Right lobe of liver (tissue), 6 donors: ENCODE results near the gene ASTL. TPM values are rescaled to one million over a fixed set of nuclear protein-coding genes. Genes with fewer than 3 reads are reported as not detected.

Source experiments
- ATAC-seq, 4 donors: fragments of 200-7000 bp; cut with Tn5 transposase; one replicate each; pipeline ENCODE4 v1.9.1; 2020; ENCODE audit warnings: mild to moderate bottlenecking in 4 of 4, moderate library complexity in 4 of 4
- DNase-seq, 3 donors: peaks; one replicate each; pipeline ENCODE4 v3.0.0-alpha.2; 2020
- H3K27ac ChIP-seq, 3 donors: fragments of 200-600 bp; one replicate each; pipeline ENCODE4 v1.8.0; 2022
- H3K27me3 ChIP-seq, 2 donors: fragments of 200-600 bp; one replicate each; pipeline ENCODE4 v1.8.0; 2022
- H3K36me3 ChIP-seq, 4 donors: fragments of 200-600 bp; sonication (generic) in 1 of 4; one replicate each; pipeline versions ENCODE4 v1.5.1 to v1.8.0; 2017 to 2022; ENCODE audit warnings: control low read depth in 1 of 4
- H3K4me1 ChIP-seq, 4 donors: fragments of 200-600 bp; sonication (generic) in 1 of 4; one replicate each; pipeline versions ENCODE4 v1.5.1 to v1.8.0; 2017 to 2022; ENCODE audit warnings: control low read depth in 1 of 4
- H3K4me3 ChIP-seq, 3 donors: fragments of 200-600 bp; one replicate each; pipeline ENCODE4 v1.8.0; 2022
- H3K9me3 ChIP-seq, 4 donors: fragments of 200-600 bp; sonication (generic) in 1 of 4; one replicate each; pipeline versions ENCODE4 v1.5.1 to v1.8.0; 2017 to 2022; ENCODE audit warnings: control low read depth in 1 of 4
- CTCF ChIP-seq, 4 donors: fragments of 200-600 bp in 3 of 4; fragments of 450-650 bp in 1 of 4; IDR thresholded peaks; one replicate each; pipeline versions ENCODE4 v1.5.1 to v1.8.0; 2016 to 2022; ENCODE audit warnings: antibody characterized with exemption in 4 of 4, mild to moderate bottlenecking in 2 of 4
- POLR2A ChIP-seq: fragments of 450-650 bp; IDR thresholded peaks from one replicate; pipeline ENCODE4 v1.6.1; 2017; ENCODE audit warnings: antibody characterized with exemption, mild to moderate bottlenecking
- WGBS: methylation state at CpG from one replicate; pipeline ENCODE4 v1.1.6; 2018; ENCODE audit warnings: low coverage, low lambda C conversion rate; ENCODE audit not compliant: insufficient coverage; ENCODE audit errors: missing lambda C conversion rate; 5-methylcytosine and 5-hydroxymethylcytosine counted together
- intact Hi-C, 2 donors: fragments of 100-400 bp; cut with DNase I; formaldehyde crosslinking; loops; one replicate each; pipeline versions ENCODE4 v1.11.2 to v1.14.1; 2022
- total RNA-seq, 6 experiments: library from RNA; depleted of rRNA in 2 of 6; stranded (reverse); fragments of >200 nt in 2 of 6; fragmentation: NEBNext Ultra II Directional in 3 of 6; extraction: Animal tissue kit (Norgen Biotek cat#: 25700) in 3 of 6; gene quantifications; one replicate each; pipeline versions ENCODE4 v1.1.0 to v1.2.4, GENCODE V29; 2016 to 2023
- donor health status: DM: no; HTN: yes; CAD: no.
- donor health status: DM: no; HTN: no; CAD: no.
- donor health status: DM: no; HTN: no; CAD: no.
- donor health status: DM: no; HTN: yes; CAD: no.
- donor health status: DM: no; HTN: yes; CAD: no.

ASTL gene
- total RNA-seq, 6 experiments from 2014 or later: not detected

DNA sequence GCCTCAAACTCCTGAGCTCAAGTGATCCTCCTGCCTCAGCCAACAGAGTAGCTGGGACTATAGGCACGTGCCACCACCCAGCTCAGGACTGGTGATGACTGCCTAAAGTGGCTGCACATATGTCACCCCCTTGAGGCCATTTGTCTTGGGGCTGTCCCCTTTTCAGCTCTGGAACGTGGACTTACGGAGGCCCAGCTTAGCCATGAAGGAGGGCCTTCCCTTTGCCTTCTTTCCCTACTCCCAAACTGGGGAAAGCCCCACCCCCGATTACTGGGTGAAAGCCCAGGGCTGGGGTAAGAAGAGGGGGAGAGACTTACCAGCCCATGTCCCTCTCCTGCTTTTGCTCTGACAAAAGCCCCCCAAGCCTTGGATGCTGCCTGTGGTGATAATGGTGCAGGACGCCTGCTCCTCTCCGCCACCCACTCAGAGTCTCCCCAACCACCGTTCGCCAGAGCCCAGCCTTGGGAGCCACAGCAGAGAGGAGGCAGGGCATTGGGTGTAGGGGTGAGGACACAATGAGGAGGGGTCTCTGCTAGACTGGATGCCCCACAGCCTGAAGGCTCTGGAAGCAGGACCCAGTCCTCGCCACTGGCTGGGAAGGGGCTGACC lies 9.4 kb upstream of the ASTL start:
- TF ChIP-seq CTCF (IDR thresholded peaks at IDR 0.05) (no peak), POLR2A (no peak)
- no peak for ATAC-seq
- no peaks in the 10 kb centered on the region for H3K9me3 ChIP-seq
- peak in 1 of 3 donors; percentile 15 for DNase-seq
- intact Hi-C loops: no loop called here
- no peaks in the 10 kb centered on the region for H3K4me1 ChIP-seq
- H3K27me3 ChIP-seq: no peaks in the 10 kb centered on the region
- H3K27ac ChIP-seq: no peak overlapping the region
- no peaks in the 10 kb centered on the region for H3K36me3 ChIP-seq
- 80% methylated on average over 1 of the region's 9 CpGs for WGBS
- no peak overlapping the region for H3K4me3 ChIP-seq

- Histone ChIP-seq H3K9me3 (no peaks in the 10 kb centered on the region), H3K4me1 (no peaks in the 10 kb centered on the region), H3K36me3 (no peaks in the 10 kb centered on the region), H3K27ac (peak overlapping the region in 1 of 3 donors; percentile 20), H3K27me3 (no peaks in the 10 kb centered on the region), H3K4me3 (no peak overlapping the region)
- peak; percentile 17 to 44 (median 38) for DNase-seq
- TF ChIP-seq CTCF (IDR thresholded peaks at IDR 0.05): no peak
- TF ChIP-seq POLR2A: no peak
- ATAC-seq: no peak
- no CpG with 5 or more reads among the region's 9 CpGs for WGBS
- intact Hi-C loops: no loop called here
Observed at GRCh38 chr2:96146881-96147592, 8.7 kb upstream of the ASTL start.

DNA sequence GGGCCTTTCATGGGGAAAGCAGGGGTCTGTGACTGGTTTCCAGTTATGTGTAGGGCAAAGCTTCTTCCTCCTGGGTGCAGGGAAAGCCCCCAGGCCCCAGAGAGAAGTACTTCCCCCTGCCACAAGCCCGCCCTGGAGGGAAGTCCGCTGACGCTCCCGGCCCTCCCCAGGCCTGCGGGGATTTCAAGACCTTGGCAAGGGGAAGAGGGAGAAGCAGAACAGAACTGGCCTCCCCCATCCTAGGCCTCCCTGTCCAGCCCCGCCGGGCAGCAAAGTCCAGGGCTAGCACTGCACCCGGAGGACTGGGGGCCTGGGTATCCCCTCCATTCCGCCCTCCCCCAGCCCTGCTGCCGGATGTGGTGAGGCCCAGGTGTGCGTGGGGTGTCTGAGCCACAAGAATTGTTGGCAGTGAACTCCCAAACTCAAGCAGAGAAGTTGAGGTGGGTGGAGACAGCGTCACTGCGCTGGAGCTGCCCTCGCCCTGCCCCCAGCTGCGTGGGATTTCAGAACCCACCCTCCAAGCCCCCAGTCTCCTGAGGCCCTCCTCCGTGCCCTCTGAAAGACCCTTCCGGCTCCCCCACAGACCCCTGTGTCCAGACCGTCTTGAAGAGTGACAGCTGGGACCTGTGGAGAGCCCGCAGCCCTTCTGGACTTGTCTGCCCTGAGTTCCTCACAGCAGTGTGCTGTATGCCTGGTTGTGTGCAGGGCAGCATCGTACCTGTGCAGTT lies 8.0 kb upstream of the ASTL start:
- H3K27me3 ChIP-seq: no peaks in the 10 kb centered on the region
- peak overlapping the region; percentile 6 to 37 (median 20) for H3K27ac ChIP-seq
- intact Hi-C loops: no loop called here
- no peaks in the 10 kb centered on the region for H3K9me3 ChIP-seq
- TF ChIP-seq CTCF (IDR thresholded peaks at IDR 0.05): no peak
- peak; percentile 28 for TF ChIP-seq POLR2A
- no peaks in the 10 kb centered on the region for H3K36me3 ChIP-seq
- ATAC-seq: peak; percentile 25 to 48 (median 40)
- no peak overlapping the region for H3K4me3 ChIP-seq
- 100% methylated on average over 3 of the region's 20 CpGs for WGBS
- no peaks in the 10 kb centered on the region for H3K4me1 ChIP-seq
- DNase-seq: peak; percentile 51 to 79 (median 70)

DNA sequence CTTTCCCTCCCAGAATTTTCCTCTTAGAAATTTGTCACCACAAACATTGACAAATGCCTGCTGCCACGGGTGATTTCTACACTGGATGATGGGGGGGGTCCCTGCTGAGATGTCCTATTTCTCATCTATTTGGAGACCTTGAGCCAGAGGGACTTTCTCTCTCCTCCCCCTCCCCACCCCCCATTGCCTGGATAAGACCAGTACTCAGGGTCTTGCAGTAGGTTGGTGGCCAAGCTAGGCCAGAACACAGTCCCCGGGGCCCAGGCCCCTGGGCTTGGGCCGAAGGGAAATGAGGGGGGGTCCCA lies 7.5 kb upstream of the ASTL start:
- no CpG with 5 or more reads among the region's 3 CpGs for WGBS
- Histone ChIP-seq H3K27ac (peak overlapping the region in 2 of 3 donors; percentile 20 to 37), H3K4me3 (peak overlapping the region in 1 of 3 donors; percentile 65), H3K4me1 (no peaks in the 10 kb centered on the region), H3K36me3 (no peaks in the 10 kb centered on the region), H3K27me3 (no peaks in the 10 kb centered on the region), H3K9me3 (no peaks in the 10 kb centered on the region)
- no peak for DNase-seq
- TF ChIP-seq POLR2A (no peak), CTCF (IDR thresholded peaks at IDR 0.05) (no peak)
- intact Hi-C loops: no loop called here
- ATAC-seq: no peak
